ENCODE results near the gene TDRD1.

Gene TDRD1

GRCh38 chr10:114188900-114189299 lies 9.7 kb downstream of the TDRD1 start:
- TF ChIP-seq GATA2 (IDR thresholded peaks at IDR 0.05; ENCODE audit: low read depth, low read length) (no peak), GATA3 (IDR thresholded peaks at IDR 0.05; ENCODE audit: low read depth, low read length) (no peak)

DNA sequence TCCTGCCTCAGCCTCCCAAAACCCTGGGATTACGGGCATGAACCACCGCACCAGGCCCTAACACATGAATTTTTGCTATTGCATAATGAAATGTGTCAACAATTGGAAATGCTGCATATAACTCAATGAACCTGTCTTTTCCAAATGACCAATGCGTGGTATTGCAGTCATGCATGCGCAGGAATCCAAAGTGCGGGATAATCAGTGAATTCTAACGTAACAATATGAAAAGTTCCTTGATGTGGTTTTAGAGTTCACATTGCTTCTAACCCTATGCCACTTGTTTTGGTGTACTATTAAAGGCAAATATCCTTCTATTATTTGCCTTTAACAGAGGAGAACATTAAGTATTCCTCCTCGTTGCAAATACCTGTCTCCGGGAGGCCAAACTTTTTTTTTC lies 10.5 kb downstream of the TDRD1 start:
- TF ChIP-seq GATA2 (IDR thresholded peaks at IDR 0.05; ENCODE audit: low read depth, low read length), result no peak
- no peak for TF ChIP-seq GATA3 (IDR thresholded peaks at IDR 0.05; ENCODE audit: low read depth, low read length)

- TF ChIP-seq GATA3 (IDR thresholded peaks at IDR 0.05; ENCODE audit: low read depth, low read length) (no peak), GATA2 (IDR thresholded peaks at IDR 0.05; ENCODE audit: low read depth, low read length) (no peak)
Measured at GRCh38 chr10:114195079-114195478, 15.9 kb downstream of the TDRD1 start.

DNA sequence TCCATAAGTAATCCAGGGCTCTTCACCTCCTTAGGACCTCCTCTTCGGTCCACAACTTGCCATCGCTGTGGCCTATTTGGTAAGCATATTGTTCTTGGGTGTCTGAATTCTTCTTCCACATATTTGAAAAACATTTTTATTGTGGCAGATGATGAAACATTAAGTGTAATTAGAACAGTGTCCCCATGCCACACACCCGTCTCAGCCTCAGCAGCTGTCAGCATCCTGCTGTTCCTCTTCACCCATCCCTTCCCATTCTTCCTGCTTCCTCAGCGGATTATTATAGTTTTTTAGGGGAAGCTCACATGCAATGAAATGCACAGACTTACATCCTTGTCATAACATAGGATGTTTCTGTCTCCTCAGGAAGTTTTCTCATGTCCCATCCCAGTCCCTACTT lies 20.1 kb downstream of the TDRD1 start:
- TF ChIP-seq GATA3 (IDR thresholded peaks at IDR 0.05; ENCODE audit: low read depth, low read length) (no peak), GATA2 (IDR thresholded peaks at IDR 0.05; ENCODE audit: low read depth, low read length) (no peak)

DNA sequence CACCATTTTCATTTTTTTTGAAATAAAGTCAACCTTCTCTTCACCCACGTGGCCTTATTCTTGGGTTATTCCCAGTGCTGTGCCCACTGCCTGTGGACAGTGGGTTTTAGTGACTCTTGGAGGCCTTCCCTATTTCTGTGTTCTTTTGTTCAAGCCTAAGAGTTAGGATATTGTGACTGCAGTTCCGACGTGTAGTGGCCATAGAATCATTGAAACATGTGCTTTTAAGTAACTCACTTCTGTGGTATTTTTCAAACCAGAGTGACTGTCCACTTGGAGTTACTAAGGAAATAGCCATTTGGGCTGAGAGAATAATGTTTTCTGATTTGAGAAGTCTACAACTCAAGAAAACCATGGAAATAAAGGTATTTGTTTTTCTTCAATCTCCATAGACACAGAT lies 23.7 kb downstream of the TDRD1 start:
- no peak for TF ChIP-seq GATA3 (IDR thresholded peaks at IDR 0.05; ENCODE audit: low read depth, low read length)
- no peak for TF ChIP-seq GATA2 (IDR thresholded peaks at IDR 0.05; ENCODE audit: low read depth, low read length)

DNA sequence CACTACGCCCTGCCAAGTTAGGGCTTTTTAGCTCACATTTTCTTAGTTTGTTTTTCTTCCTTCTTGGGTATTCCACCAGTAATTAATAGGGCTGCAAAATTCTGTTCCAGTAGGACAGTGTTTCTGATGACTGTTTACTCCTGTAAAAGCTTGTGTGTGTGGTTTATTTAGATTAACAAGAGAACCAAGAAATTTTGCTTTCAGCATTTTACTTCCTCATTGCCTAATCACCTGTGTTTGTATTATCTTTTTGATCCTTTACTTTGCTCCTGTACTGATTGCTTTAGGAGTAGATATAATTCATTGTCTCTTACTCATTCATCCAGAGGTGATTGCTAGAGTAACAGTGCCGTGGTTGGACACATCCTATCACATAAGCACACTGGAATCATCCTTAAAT lies 27.7 kb downstream of the TDRD1 start:
- no peak for TF ChIP-seq GATA3 (IDR thresholded peaks at IDR 0.05; ENCODE audit: low read depth, low read length)
- TF ChIP-seq GATA2 (IDR thresholded peaks at IDR 0.05; ENCODE audit: low read depth, low read length), result no peak

DNA sequence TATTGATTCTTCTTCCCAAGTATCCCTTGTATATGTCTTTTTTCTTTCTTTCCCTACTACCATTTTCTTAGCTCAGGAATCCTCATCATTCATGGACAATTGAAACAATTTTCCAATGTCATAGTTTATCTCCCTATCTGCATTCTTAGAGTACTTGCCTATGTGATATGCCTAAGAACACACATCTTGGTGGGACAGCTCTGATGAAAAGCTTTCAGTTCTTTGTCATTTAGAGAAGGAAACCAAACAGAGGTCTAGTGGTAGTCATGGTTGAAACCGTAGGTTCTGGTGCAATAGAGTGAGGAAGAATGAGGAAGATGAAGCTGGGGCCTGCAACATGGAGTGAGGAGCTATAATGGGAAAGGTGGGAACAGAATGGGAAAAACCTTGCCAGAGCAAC lies 28.2 kb downstream of the TDRD1 start:
- TF ChIP-seq GATA2 (IDR thresholded peaks at IDR 0.05; ENCODE audit: low read depth, low read length) (no peak), GATA3 (IDR thresholded peaks at IDR 0.05; ENCODE audit: low read depth, low read length) (no peak)

- TF ChIP-seq GATA3 (IDR thresholded peaks at IDR 0.05; ENCODE audit: low read depth, low read length) (no peak), GATA2 (IDR thresholded peaks at IDR 0.05; ENCODE audit: low read depth, low read length) (no peak)
Measured at GRCh38 chr10:114208351-114208750, 29.2 kb downstream of the TDRD1 start.

- no peak for TF ChIP-seq GATA2 (IDR thresholded peaks at IDR 0.05; ENCODE audit: low read depth, low read length)
- no peak for TF ChIP-seq GATA3 (IDR thresholded peaks at IDR 0.05; ENCODE audit: low read depth, low read length)
Measured at GRCh38 chr10:114212153-114212552, 33.0 kb downstream of the TDRD1 start.

- TF ChIP-seq GATA3 (IDR thresholded peaks at IDR 0.05; ENCODE audit: low read depth, low read length), result no peak
- no peak for TF ChIP-seq GATA2 (IDR thresholded peaks at IDR 0.05; ENCODE audit: low read depth, low read length)
Measured at GRCh38 chr10:114215033-114215432, 35.9 kb downstream of the TDRD1 start.

DNA sequence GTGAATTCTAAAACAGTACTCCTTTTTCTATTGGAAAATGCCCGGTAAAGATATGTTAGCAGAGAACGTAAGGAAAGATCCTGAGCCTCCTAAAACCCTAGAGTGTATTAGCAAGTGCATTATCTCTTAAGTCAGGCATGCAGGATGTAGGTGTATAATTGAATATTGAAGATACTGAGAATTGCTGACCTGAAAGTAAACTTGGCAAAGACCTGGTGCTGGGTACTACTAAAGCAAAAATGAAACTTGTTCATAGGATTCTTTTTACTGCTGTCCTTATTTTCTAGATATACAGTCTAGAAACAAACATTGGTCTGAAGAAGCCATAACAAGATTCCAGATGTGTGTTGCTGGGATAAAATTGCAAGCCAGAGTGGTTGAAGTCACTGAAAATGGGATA lies 41.1 kb downstream of the TDRD1 start:
- TF ChIP-seq GATA3 (IDR thresholded peaks at IDR 0.05; ENCODE audit: low read depth, low read length), result no peak
- TF ChIP-seq GATA2 (IDR thresholded peaks at IDR 0.05; ENCODE audit: low read depth, low read length), result no peak

- TF ChIP-seq GATA3 (IDR thresholded peaks at IDR 0.05; ENCODE audit: low read depth, low read length) (no peak), GATA2 (IDR thresholded peaks at IDR 0.05; ENCODE audit: low read depth, low read length) (no peak)
Measured at GRCh38 chr10:114221235-114221634, 42.1 kb downstream of the TDRD1 start.

GRCh38 chr10:114223066-114223465 lies 43.9 kb downstream of the TDRD1 start:
- no peak for TF ChIP-seq GATA3 (IDR thresholded peaks at IDR 0.05; ENCODE audit: low read depth, low read length)
- TF ChIP-seq GATA2 (IDR thresholded peaks at IDR 0.05; ENCODE audit: low read depth, low read length), result no peak

DNA sequence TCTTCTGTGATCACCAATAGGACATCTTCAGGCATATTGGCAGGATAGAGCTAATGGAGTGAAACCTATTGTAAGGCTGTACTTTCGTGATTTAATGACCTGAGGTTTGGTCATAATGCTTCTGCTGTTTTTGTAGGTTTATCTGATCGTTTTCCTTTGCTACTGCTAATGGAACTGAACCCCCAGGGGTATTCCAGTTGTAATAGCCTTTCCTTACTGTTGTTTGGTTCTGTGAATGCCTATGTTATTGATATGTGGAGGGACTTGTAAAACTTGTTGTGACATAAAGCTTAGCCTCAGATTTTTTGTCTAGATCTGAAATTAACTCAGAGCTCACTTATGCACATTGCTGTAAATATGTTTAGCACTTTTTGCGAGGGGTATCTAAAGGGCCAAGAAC lies 49.0 kb downstream of the TDRD1 start:
- TF ChIP-seq GATA3 (IDR thresholded peaks at IDR 0.05; ENCODE audit: low read depth, low read length) (no peak), GATA2 (IDR thresholded peaks at IDR 0.05; ENCODE audit: low read depth, low read length) (no peak)

- TF ChIP-seq GATA2 (IDR thresholded peaks at IDR 0.05; ENCODE audit: low read depth, low read length), result no peak
- TF ChIP-seq GATA3 (IDR thresholded peaks at IDR 0.05; ENCODE audit: low read depth, low read length), result no peak
Measured at GRCh38 chr10:114232561-114233176, 53.5 kb downstream of the TDRD1 start.

DNA sequence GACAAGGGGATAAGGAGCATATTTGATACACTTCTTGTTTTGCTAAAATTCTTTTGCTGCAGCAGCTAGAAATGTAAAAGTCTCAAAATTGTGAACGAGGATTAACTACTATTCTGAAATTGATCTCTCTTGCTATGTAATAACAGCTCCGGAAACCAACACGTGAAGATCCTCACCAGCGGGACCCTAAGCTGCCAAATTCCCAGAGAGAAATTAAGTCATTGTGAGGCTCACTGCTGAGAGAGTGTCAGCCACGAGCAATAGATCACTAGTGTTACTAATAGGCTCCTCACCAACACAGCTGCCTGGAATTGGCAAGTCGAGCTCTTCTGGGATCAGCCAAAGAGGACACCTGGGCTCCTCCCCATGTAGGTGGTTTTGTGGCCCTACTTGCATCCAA lies 54.3 kb downstream of the TDRD1 start:
- TF ChIP-seq GATA3 (IDR thresholded peaks at IDR 0.05; ENCODE audit: low read depth, low read length), result no peak
- TF ChIP-seq GATA2 (IDR thresholded peaks at IDR 0.05; ENCODE audit: low read depth, low read length), result no peak

All from SH-SY5Y (cell line).